Hepatocyte (in vitro differentiated cells): ENCODE measurements around the gene KMO. TPM values are rescaled to one million over a fixed set of nuclear protein-coding genes. Genes with fewer than 3 reads are reported as not detected.

Experiments
- DNase-seq: peaks from one replicate; pipeline ENCODE4 v3.0.0-alpha.2; 2016; ENCODE audit warnings: low spot score
- H2AFZ ChIP-seq: fragments of 200-600 bp; sonication (generic); 2 replicates; pipeline ENCODE4 v1.6.0; 2016; ENCODE audit warnings: antibody characterized with exemption, mild to moderate bottlenecking
- H3K27ac ChIP-seq: fragments of 200-600 bp; sonication (generic); 2 replicates; pipeline ENCODE4 v1.5.1; 2016; ENCODE audit warnings: mild to moderate bottlenecking
- H3K27me3 ChIP-seq: fragments of 200-600 bp; sonication (generic); 2 replicates; pipeline ENCODE4 v1.6.1; 2016
- H3K36me3 ChIP-seq: fragments of 200-600 bp; sonication (generic); replicated peaks from 2 replicates; pipeline ENCODE4 v1.5.1; 2016; ENCODE audit warnings: low read depth; ENCODE audit not compliant: insufficient read depth
- H3K4me1 ChIP-seq: fragments of 200-600 bp; sonication (generic); 2 replicates; pipeline ENCODE4 v1.5.1; 2016; ENCODE audit warnings: mild to moderate bottlenecking, moderate library complexity; ENCODE audit not compliant: insufficient read depth
- H3K4me2 ChIP-seq: fragments of 200-600 bp; sonication (generic); 2 replicates; pipeline ENCODE4 v1.6.0; 2016
- H3K4me3 ChIP-seq: fragments of 200-600 bp; sonication (generic); 2 replicates; pipeline ENCODE4 v1.5.1; 2016; ENCODE audit warnings: mild to moderate bottlenecking
- H3K79me2 ChIP-seq: fragments of 200-600 bp; sonication (generic); 2 replicates; pipeline ENCODE4 v1.6.0; 2017; ENCODE audit warnings: mild to moderate bottlenecking
- H3K9me2 ChIP-seq: fragments of 200-600 bp; sonication (generic); replicated peaks from 2 replicates; pipeline ENCODE4 v1.6.0; 2017; ENCODE audit warnings: mild to moderate bottlenecking; ENCODE audit not compliant: insufficient read depth
- H3K9me3 ChIP-seq: fragments of 200-600 bp; sonication (generic); 2 replicates; pipeline ENCODE4 v1.5.1; 2016; ENCODE audit warnings: low read depth, mild to moderate bottlenecking
- H4K20me1 ChIP-seq: fragments of 200-600 bp; sonication (generic); 2 replicates; pipeline ENCODE4 v1.6.0; 2016; ENCODE audit warnings: mild to moderate bottlenecking; ENCODE audit not compliant: insufficient read depth, poor library complexity, severe bottlenecking
- CTCF ChIP-seq: fragments of 200-600 bp; sonication (generic); IDR thresholded peaks from 2 replicates; pipeline ENCODE4 v1.5.1; 2016; ENCODE audit warnings: antibody characterized with exemption, mild to moderate bottlenecking; ENCODE audit not compliant: poor library complexity
- EZH2 ChIP-seq: fragments of 200-600 bp; sonication (generic); IDR thresholded peaks from 2 replicates; pipeline ENCODE4 v1.6.1; 2016; ENCODE audit warnings: antibody characterized with exemption, mild to moderate bottlenecking, borderline replicate concordance
- EZH2phosphoT487 ChIP-seq: fragments of 200-600 bp; sonication (generic); IDR thresholded peaks from one replicate; pipeline ENCODE4 v1.6.1; 2018; ENCODE audit warnings: antibody characterized with exemption, mild to moderate bottlenecking, low read depth, moderate library complexity; ENCODE audit not compliant: unreplicated experiment, severe bottlenecking
- whole genome bisulfite sequencing: methylation state at CpG from one replicate; pipeline ENCODE4 v1.1.6; 2016; ENCODE audit warnings: low lambda C conversion rate; ENCODE audit errors: missing lambda C conversion rate; 5-methylcytosine and 5-hydroxymethylcytosine counted together
- polyA plus RNA-seq: library from polyadenylated mRNA; unstranded; fragments of >200 nt; fragmentation: Nextera tagmentation; extraction: Ambion mirVana; gene quantifications from 2 replicates; pipeline ENCODE4 v1.2.1, GENCODE V29; 2016
- total RNA-seq: library from RNA; depleted of rRNA; stranded (reverse); fragments of >200 nt; gene quantifications from 2 replicates; pipeline ENCODE4 v1.2.3, GENCODE V29; 2014

KMO gene
- total and polyA plus RNA-seq, 2 experiments from 2014 or later, result 1.4 to 2.8 TPM

GRCh38 chr1:241507189-241507863 lies 24.9 kb upstream of the KMO start:
- H2AFZ ChIP-seq, result no peak overlapping the region
- H3K4me3 ChIP-seq, result no peak overlapping the region
- H3K4me2 ChIP-seq, result no peak overlapping the region
- 87% methylated on average over 2 of the region's 2 CpGs for WGBS
- no peak for TF ChIP-seq EZH2phosphoT487
- TF ChIP-seq EZH2, result no peak
- TF ChIP-seq CTCF, result no peak
- H3K9me2 ChIP-seq, result no peaks in the 10 kb centered on the region
- H4K20me1 ChIP-seq, result no peaks in the 10 kb centered on the region
- H3K27ac ChIP-seq, result no peak overlapping the region
- DNase-seq, result no peak
- no peaks in the 10 kb centered on the region for H3K4me1 ChIP-seq
- no peaks in the 10 kb centered on the region for H3K79me2 ChIP-seq
- H3K27me3 ChIP-seq, result no peaks in the 10 kb centered on the region
- no peaks in the 10 kb centered on the region for H3K36me3 ChIP-seq
- H3K9me3 ChIP-seq, result no peaks in the 10 kb centered on the region

- no peak for DNase-seq
- Histone ChIP-seq H3K27me3 (no peaks in the 10 kb centered on the region), H3K9me3 (no peaks in the 10 kb centered on the region), H2AFZ (no peak overlapping the region), H3K4me3 (no peak overlapping the region), H3K79me2 (peaks cover 46% of the 10 kb centered on the region), H4K20me1 (peaks cover 6% of the 10 kb centered on the region), H3K9me2 (no peaks in the 10 kb centered on the region), H3K4me2 (no peak overlapping the region), H3K4me1 (peaks cover 5% of the 10 kb centered on the region), H3K27ac (no peak overlapping the region), H3K36me3 (peaks cover 4% of the 10 kb centered on the region)
- WGBS, result 94% methylated on average over 5 of the region's 5 CpGs
- no peak for TF ChIP-seq EZH2phosphoT487
- TF ChIP-seq CTCF, result no peak
- no peak for TF ChIP-seq EZH2
Measured at GRCh38 chr1:241513378-241513777, 18.8 kb upstream of the KMO start.

GRCh38 chr1:241518476-241519307 lies 13.5 kb upstream of the KMO start:
- peaks cover 6% of the 10 kb centered on the region for H3K27me3 ChIP-seq
- TF ChIP-seq EZH2 (no peak), CTCF (no peak), EZH2phosphoT487 (no peak)

More at GRCh38 chr1:241518476-241519307, 13.5 kb upstream of the KMO start:
- H3K36me3 ChIP-seq, result peaks cover under 1% of the 10 kb centered on the region
- peak; percentile 64 for DNase-seq
- peak overlapping the region; percentile 33 for H3K4me3 ChIP-seq
- H4K20me1 ChIP-seq, result peaks cover 6% of the 10 kb centered on the region
- H3K4me1 ChIP-seq, result peaks cover 5% of the 10 kb centered on the region
- H3K4me2 ChIP-seq, result peak overlapping the region; percentile 89
- H2AFZ ChIP-seq, result peak overlapping the region; percentile 47
- no peaks in the 10 kb centered on the region for H3K9me2 ChIP-seq
- H3K27ac ChIP-seq, result peak overlapping the region; percentile 82
- WGBS, result 4% methylated on average over 28 of the region's 28 CpGs
- H3K9me3 ChIP-seq, result no peaks in the 10 kb centered on the region
- peaks cover 50% of the 10 kb centered on the region for H3K79me2 ChIP-seq
